Measurements from ENCODE around the gene IKBKE.
A peak's percentile ranks its signal among the peaks of the same experiment; 100 is the strongest.

IKBKE gene

GRCh38 chr1:206469933-206470691, at the start of gene IKBKE:
IKBKE (plus strand) TSS chr1:206470476; CDS start chr1:206473228, 2,752 bp downstream.
- peak; percentile 46 for DNase-seq

GRCh38 chr1:206421616-206422340, 48.5 kb upstream of the IKBKE start:
- no peak for DNase-seq

DNA sequence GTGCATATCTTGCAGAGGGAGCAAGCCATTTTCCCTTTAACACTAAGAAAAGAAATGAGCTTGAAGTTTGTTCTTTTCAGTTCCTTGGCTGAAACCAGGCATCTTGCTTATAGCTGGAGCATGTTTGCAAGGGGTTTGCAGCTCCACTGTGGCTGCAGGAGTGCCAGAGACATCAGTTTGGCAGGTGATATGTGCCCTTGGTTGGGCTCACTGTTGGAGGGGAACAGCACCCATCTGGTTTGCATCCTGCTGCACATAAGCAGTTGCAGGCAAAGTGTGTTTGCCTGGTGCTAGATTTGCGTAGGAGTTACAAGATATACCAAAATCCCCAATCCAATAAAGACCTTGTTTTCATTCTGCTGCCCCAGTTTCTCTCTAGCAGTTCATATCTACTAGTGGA, 47.8 kb upstream of the IKBKE start:
- DNase-seq, result no peak

GRCh38 chr1:206427291-206427690, 43.0 kb upstream of the IKBKE start:
- DNase-seq, result no peak

- no peak for DNase-seq
Observed at GRCh38 chr1:206429421-206429820, 40.9 kb upstream of the IKBKE start.

DNA sequence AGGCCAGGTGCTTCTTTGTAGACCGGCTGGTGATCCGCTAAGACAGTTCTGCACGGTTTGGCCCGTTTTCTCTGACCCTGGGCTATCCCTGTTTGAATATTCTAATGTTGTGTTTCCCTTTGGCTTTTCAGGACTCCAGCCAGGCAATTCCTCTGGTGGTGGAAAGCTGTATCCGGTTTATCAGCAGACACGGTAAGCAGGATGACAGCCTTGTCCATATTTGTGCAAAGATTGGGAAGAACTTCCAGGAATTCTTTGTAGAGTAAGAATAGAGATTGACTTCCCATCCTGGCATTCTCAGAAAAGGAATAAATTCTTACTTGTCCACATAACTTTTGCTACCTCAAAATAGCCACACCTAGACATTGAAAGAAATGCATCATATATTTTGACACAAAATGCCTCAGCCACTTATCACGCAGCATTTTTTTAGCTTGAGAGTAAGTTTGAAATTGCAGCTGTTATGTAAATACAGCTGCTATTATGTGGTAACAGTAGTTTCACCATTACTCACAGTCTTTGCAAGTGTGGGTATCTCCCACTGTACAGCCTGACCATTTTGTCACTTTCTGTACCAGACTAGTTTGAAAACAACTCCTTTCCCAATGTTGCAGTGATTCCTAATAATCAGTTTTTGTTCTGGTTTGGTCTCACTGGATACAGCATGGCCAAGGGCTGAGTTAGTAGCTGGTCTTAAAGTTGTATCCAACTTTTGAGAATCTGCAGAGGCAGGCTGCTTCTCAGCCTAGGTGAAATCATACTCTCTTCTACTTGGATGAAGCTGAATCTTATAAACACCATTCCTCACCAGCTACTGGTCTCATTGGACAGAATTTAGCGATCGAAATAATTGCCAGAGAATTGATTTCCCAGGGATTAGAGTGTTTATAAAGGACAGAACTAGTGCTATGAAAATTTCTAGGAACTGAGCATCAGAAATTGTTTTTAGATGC, 40.0 kb upstream of the IKBKE start:
- DNase-seq, result no peak

DNA sequence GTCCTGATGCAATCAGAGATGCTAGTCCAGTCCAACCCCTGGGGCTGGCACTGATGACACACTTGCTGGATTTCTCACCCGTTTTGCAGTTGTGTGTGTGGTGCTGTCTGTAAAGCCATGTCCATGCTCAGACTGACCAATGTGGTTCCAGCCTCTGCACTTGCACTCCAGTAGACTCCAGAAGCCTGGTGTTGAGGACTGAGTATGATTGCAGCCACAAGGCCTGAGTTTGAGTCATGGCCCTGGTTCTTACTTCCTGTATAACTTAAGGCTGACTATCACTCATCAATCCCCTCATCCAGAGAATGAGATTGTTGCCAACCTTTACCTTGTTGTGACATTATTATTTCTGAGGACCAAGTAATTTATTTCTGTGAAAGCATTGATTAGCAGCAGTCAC, 34.8 kb upstream of the IKBKE start:
- no peak for DNase-seq

DNA sequence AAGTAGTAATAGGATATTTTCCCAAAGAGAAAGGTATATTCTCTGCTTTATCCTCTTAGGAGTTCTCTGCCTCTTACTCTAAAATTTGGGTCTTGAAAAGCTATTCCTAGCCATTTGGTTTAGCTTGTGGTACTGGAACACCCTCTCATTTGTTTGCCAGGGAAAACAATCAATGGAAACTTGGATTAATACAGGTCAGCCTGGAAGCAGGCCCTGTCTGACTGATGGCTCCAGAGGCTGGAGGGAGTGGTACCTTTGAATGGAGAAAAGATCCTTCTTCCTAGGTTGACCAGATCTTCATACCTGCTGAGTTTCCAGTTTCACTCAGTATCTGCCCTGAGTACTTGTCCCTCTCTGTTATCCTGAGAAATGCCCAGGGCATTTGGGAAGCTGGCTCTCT, 31.7 kb upstream of the IKBKE start:
- DNase-seq, result no peak

DNA sequence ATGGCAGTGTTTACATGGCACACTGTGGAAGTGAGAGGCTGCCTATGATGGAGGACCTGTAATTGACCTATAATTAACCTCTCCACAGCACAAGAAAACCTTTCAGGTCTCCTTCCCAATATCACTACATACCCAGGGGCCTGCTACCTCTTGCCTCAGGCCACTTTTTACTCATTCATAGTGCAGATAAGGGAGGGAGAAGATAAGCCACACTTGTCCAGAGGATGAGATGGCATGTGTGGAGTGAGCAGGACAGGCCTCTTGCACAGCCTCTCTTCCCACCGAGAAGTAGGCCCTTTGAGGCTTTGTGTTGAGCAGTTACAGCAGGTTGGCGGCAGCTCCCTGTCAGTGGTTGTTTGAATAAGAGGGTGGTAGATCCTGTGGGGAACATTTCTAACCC, 31.1 kb upstream of the IKBKE start:
- no peak for DNase-seq

DNA sequence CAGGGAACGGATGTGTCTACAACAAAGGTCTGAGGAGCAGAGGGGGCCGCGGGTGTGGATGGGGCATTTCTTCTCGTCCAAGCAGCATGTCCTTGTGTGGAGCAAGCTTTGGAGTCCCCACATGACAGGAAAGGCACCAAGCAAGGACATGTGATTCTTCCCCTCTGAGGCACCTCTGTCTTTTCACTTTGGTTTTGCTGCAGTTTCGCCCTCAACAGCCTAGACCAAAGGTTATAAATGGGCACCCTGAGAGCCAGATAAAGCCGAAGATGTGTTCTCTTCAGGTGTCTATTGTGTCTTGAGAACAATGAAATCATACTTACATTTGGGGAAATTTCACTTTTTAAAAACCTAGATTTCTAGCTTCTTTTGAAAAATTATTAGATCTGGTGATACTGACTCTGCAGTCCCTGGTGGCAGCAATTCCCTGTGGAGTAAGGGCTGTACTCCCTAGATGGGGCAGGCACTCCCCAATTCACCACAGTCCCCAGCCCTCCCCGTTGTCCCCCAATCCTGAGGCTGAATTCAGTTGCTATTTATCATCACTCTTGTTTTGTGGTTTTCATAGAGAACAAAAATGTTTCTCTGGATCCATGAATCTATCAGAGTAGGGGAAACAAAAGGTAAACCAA, 28.8 kb upstream of the IKBKE start:
- DNase-seq, result no peak

GRCh38 chr1:206442101-206442500, 28.2 kb upstream of the IKBKE start:
- DNase-seq, result no peak

DNA sequence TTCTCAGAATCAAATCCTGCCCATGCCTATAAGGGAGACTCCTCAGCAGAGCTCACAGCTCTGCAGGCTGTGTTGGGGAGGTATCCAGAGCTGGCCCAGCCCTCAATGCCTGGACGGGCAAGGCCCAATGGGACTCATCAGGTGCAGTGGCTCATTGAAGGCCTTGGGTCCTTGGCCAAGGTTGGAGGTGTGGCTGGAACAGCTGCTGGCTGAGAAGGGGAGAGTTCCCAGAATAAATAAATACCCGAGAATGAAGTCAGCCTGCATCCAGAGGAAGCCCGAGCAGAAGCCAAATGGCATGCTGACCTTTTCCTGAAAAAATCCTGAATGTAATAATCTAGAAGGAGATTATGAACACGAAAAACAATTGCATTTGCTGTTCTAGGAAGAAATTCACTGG, 25.2 kb upstream of the IKBKE start:
- no peak for DNase-seq

- no peak for DNase-seq
Observed at GRCh38 chr1:206445911-206446356, 24.3 kb upstream of the IKBKE start.

GRCh38 chr1:206446688-206447421, 23.4 kb upstream of the IKBKE start:
- DNase-seq, result no peak

DNA sequence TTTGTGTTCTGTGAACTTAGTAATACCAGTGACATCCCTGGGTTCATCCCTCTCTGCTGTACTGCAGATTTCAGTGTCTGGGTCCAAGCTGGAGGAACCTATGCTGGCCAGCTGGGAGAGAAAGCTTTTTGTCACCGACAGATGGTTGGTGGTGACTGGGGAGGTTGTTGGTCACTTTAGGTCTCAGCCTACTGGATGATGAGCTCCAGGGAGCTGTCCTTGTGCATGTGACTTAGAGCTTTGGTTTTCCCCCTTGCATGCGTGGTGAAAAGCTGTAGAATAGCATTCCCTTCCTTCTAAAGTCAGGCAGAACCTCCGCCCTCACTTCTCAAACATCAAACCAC, 22.9 kb upstream of the IKBKE start:
- DNase-seq, result no peak

DNA sequence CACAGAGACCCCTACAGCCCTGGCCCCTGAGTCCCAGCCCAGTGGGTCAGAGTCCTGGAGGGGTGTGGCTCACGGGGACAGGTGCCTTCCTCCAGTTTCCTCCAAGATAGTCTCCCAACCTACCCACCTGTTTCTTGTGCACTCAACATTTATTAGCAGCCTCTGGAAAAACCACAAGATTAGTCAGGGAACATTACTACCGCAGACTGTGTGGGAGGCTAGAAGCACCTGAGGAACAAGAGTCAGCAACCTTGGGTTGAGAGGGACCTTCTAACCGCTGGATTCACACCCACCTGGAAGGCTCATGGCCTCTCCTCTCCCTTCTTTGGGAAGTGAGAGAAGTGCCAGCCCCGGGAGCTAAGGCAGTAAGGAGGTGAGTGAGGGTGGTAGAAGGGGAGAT, 22.5 kb upstream of the IKBKE start:
- DNase-seq, result no peak

DNA sequence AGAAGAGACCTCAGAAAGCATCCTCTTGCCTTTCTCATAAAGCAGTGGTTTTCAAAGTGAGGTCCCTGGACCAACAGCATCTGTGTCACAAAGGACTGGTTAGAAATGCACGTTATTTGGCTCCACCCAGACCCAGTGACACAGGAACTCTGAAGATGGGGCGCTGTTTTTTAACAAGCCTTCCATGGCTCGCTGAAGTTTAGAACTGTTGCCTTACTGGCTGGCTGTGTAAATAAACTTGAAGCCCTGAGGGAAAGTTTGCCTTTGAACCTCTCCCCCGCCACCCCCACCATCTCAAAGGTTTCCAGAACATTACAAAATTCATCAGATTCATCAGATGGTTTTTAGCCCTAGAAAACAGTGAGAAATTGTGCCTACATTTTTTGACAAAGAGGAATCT, 21.8 kb upstream of the IKBKE start:
- DNase-seq, result no peak

DNA sequence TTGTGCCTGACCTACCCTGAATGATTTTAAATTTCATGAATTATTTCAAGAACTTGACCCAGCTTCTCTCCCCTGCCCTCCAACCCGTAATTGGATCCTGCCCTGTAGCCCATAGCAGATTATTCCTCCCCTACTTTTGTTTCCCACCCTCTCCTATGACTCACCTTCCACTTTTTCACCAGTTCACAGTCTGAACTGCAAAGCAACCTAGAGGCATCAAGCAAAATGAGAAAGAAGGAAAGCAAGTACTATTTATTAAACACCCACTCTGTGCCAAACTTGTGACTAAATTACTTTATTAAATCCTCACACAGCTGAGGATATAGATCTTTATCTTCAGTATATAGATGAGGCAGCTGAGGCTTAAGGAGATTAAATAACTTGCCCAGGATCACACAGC, 20.7 kb upstream of the IKBKE start:
- DNase-seq, result no peak

GRCh38 chr1:206450281-206450680, 20.0 kb upstream of the IKBKE start:
- no peak for DNase-seq

DNA sequence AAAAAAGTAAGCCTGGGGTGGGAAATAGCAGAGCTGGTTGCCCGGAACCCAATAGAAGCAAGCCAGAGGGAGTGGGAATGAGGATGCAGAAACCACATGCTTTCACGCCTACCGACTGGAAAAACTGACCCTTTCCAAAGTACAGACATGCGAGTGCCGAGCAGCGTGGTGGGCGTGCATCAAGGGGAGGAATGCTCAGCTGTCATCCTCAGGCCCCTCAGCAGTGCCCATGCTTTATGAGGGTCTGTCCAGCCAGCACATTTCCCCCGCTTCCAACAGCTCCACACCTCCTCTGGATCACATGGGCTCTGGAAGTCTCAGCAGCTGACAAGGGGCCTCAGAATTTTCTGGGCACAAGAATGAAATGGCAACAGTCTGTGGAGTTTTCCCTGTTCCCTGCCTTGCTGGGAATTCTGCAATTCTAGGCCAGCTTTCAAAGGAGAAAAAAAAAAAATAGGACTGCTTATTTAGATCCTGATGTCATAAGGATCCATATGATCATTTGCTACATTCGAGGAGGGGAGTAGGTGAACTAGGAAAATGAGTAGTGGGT, 19.1 kb upstream of the IKBKE start:
- no peak for DNase-seq

- no peak for DNase-seq
Observed at GRCh38 chr1:206453111-206453510, 17.2 kb upstream of the IKBKE start.

GRCh38 chr1:206455289-206455665, 15.0 kb upstream of the IKBKE start:
- DNase-seq, result no peak
